Ishikawa (cell line): ENCODE results near the gene SS18L1.

Experiments
- CEBPB ChIP-seq: IDR thresholded peaks from 2 replicates; pipeline ENCODE4 v1.6.1; 2012
- CREB1 ChIP-seq: IDR thresholded peaks from 2 replicates; pipeline ENCODE4 v1.6.1; 2012; ENCODE audit warnings: low read depth
- EGR1 ChIP-seq: IDR thresholded peaks from 2 replicates; pipeline ENCODE4 v1.6.1; 2012
- EP300 ChIP-seq: IDR thresholded peaks from 2 replicates; pipeline ENCODE4 v1.6.1; 2012; ENCODE audit warnings: borderline replicate concordance
- FOXM1 ChIP-seq: IDR thresholded peaks from 2 replicates; pipeline ENCODE4 v1.6.1; 2012; ENCODE audit warnings: low read depth, borderline replicate concordance
- NFIC ChIP-seq: IDR thresholded peaks from 2 replicates; pipeline ENCODE4 v1.6.1; 2012
- RAD21 ChIP-seq: IDR thresholded peaks from 2 replicates; pipeline ENCODE4 v1.6.1; 2012; ENCODE audit warnings: low read depth
- TAF1 ChIP-seq: IDR thresholded peaks from 2 replicates; pipeline ENCODE4 v1.6.1; 2012; ENCODE audit warnings: low read depth, mild to moderate bottlenecking
- TCF12 ChIP-seq: IDR thresholded peaks from 2 replicates; pipeline ENCODE4 v1.6.1; 2012; ENCODE audit warnings: low read depth
- TEAD4 ChIP-seq: IDR thresholded peaks from 2 replicates; pipeline ENCODE4 v1.6.1; 2012
- YY1 ChIP-seq: IDR thresholded peaks from 2 replicates; pipeline ENCODE4 v1.6.1; 2012; ENCODE audit warnings: low read depth
- ZBTB7A ChIP-seq: IDR thresholded peaks from 2 replicates; pipeline ENCODE4 v1.6.1; 2012; ENCODE audit warnings: low read depth
- TF ChIP-seq, protein P1 (sequence below): IDR thresholded peaks from 2 replicates; pipeline ENCODE4 v1.6.1; 2012; ENCODE audit warnings: low read depth, mild to moderate bottlenecking
- TF ChIP-seq, protein P2 (sequence below): IDR thresholded peaks from 2 replicates; pipeline ENCODE4 v1.6.1; 2012
- TF ChIP-seq, protein P3 (sequence below): IDR thresholded peaks from 2 replicates; pipeline ENCODE4 v1.6.1; 2012

The SS18L1 gene

GRCh38 chr20:62182469-62183425, 39.2 kb downstream of the SS18L1 start, which contains the start of gene MTG2:
Gene MTG2 (plus strand): TSS chr20:62183028. CDS start chr20:62193421, 10,393 bp downstream.
- TF ChIP-seq RAD21 (no peak), TCF12 (peak; percentile 48; the same call in 1 of the 2 replicates), TEAD4 (peak; percentile 38; the same call in 1 of the 2 replicates), TAF1 (peak; percentile 81), CREB1 (peak; percentile 92), EGR1 (no peak), EP300 (no peak; the same call in 1 of the 2 replicates), YY1 (peak; percentile 58; the same call in 1 of the 2 replicates), FOXM1 (no peak)
- TF ChIP-seq, protein P1, sequence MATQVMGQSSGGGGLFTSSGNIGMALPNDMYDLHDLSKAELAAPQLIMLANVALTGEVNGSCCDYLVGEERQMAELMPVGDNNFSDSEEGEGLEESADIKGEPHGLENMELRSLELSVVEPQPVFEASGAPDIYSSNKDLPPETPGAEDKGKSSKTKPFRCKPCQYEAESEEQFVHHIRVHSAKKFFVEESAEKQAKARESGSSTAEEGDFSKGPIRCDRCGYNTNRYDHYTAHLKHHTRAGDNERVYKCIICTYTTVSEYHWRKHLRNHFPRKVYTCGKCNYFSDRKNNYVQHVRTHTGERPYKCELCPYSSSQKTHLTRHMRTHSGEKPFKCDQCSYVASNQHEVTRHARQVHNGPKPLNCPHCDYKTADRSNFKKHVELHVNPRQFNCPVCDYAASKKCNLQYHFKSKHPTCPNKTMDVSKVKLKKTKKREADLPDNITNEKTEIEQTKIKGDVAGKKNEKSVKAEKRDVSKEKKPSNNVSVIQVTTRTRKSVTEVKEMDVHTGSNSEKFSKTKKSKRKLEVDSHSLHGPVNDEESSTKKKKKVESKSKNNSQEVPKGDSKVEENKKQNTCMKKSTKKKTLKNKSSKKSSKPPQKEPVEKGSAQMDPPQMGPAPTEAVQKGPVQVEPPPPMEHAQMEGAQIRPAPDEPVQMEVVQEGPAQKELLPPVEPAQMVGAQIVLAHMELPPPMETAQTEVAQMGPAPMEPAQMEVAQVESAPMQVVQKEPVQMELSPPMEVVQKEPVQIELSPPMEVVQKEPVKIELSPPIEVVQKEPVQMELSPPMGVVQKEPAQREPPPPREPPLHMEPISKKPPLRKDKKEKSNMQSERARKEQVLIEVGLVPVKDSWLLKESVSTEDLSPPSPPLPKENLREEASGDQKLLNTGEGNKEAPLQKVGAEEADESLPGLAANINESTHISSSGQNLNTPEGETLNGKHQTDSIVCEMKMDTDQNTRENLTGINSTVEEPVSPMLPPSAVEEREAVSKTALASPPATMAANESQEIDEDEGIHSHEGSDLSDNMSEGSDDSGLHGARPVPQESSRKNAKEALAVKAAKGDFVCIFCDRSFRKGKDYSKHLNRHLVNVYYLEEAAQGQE, result 0 out of 2 replicates have a peak, but pooled peaks have one; percentile 33
- TF ChIP-seq, protein P2, sequence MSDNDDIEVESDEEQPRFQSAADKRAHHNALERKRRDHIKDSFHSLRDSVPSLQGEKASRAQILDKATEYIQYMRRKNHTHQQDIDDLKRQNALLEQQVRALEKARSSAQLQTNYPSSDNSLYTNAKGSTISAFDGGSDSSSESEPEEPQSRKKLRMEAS, result peak; percentile 71

GRCh38 chr20:62183426-62184142, 40.0 kb downstream of the SS18L1 start:
- TF ChIP-seq TAF1 (no peak), TCF12 (no peak), ZBTB7A (no peak), NFIC (no peak), RAD21 (no peak), CEBPB (no peak), FOXM1 (no peak), EP300 (no peak), EGR1 (no peak), YY1 (no peak), TEAD4 (no peak), CREB1 (no peak)
- TF ChIP-seq, protein P1, result no peak
- TF ChIP-seq, protein P3, sequence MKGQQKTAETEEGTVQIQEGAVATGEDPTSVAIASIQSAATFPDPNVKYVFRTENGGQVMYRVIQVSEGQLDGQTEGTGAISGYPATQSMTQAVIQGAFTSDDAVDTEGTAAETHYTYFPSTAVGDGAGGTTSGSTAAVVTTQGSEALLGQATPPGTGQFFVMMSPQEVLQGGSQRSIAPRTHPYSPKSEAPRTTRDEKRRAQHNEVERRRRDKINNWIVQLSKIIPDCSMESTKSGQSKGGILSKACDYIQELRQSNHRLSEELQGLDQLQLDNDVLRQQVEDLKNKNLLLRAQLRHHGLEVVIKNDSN, result no peak
- TF ChIP-seq, protein P2, result no peak

DNA sequence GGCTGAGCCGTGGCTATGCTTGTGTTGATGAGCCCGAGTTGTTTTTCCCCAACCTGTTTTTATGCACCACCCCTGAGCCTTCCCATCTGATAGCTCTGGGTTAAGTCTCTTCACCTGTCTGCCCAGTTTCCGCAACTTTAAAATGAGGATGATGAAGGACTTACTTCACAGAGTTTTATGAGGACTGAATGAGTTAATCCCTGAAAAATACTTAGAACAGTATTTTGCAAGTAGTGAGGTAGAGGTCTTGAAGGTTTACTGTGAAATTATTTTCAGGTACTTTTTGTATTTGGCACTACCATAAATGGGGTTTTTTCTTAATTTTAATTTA, 42.5 kb downstream of the SS18L1 start:
- no peak for TF ChIP-seq TAF1

DNA sequence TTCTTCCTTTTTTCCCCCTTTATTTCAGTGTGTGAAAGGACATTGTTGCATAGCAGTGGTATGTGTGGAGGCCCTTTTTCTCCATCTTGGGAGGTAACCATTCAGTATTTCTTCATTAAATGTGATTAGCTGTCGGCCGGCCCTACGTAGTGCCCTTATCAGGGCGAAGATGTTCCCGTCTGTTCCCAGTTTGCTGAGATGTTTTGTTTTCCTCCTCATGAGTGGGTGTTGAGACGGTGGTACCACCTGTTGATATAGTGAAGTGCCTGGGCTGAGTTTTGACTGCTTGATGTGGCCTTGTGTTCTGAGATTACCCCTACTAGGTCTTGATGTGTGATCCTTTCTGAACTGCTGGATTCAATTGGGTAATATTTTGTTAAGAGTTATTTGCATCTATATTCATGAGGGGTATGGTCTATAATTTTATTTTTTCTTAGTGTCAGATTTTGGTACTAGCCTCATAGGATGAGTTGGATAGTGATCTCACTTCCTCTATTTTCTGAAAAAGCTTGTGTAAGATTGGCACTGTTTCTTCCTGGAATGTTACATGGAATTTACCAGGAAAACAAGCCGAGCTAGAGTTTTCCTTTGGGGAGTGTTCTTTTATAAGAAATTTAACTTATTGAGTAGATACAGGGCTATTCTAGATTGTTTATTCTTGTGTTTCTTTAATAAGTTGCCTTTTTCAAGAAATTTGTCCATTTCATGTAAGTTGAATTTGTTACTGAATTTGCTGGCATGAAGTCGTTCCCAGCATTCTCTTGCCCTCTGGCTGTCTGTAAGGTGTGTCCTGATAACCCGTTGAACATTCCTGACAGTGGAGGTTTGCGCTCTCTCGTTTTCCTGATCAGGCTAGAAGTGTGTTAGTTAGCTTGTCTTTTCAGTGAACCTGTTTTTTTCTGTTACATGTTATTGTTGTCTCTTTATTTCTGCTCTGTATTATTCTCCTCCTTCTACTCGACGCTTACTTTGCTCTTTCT, 43.6 kb downstream of the SS18L1 start:
- no peak for TF ChIP-seq FOXM1
- no peak for TF ChIP-seq ZBTB7A
- TF ChIP-seq CEBPB, result no peak
- TF ChIP-seq EGR1, result no peak
- TF ChIP-seq, protein P2, result no peak
- TF ChIP-seq TAF1, result no peak
- no peak for TF ChIP-seq CREB1
- no peak for TF ChIP-seq TEAD4
- TF ChIP-seq RAD21, result no peak
- TF ChIP-seq, protein P1, result no peak
- no peak for TF ChIP-seq EP300
- TF ChIP-seq TCF12, result no peak
- no peak for TF ChIP-seq NFIC
- TF ChIP-seq, protein P3, result no peak
